ACC112 (cell line): ENCODE data around the gene CCNL2.

Experiments used
- H2AFZ ChIP-seq: fragments of 200-600 bp; sonication (generic); one replicate; pipeline ENCODE4 v1.6.0; 2017; ENCODE audit warnings: antibody characterized with exemption, low read length; ENCODE audit not compliant: unreplicated experiment
- H3K27ac ChIP-seq: fragments of 200-600 bp; sonication (generic); 2 replicates; pipeline ENCODE4 v1.5.1; 2014; ENCODE audit warnings: low read depth, mild to moderate bottlenecking, antibody characterized with exemption, low read length, moderate library complexity
- H3K27me3 ChIP-seq: fragments of 200-600 bp; sonication (generic); 2 replicates; pipeline ENCODE4 v1.6.1; 2014; ENCODE audit warnings: mild to moderate bottlenecking, antibody characterized with exemption, low read length, moderate library complexity, mixed read lengths; ENCODE audit not compliant: insufficient read depth
- H3K36me3 ChIP-seq: fragments of 200-600 bp; sonication (generic); 2 replicates; pipeline ENCODE4 v1.6.1; 2016; ENCODE audit warnings: mild to moderate bottlenecking, antibody characterized with exemption, low read length, moderate library complexity, mixed read lengths; ENCODE audit not compliant: insufficient read depth
- H3K4me1 ChIP-seq: fragments of 200-600 bp; sonication (generic); one replicate; pipeline ENCODE4 v1.6.1; 2016; ENCODE audit warnings: low read length, mixed read lengths; ENCODE audit not compliant: insufficient read depth, unreplicated experiment, control insufficient read depth
- H3K4me3 ChIP-seq: fragments of 200-600 bp; sonication (generic); 2 replicates; pipeline ENCODE4 v1.5.1; 2014; ENCODE audit warnings: mild to moderate bottlenecking, low read depth, low read length
- H3K79me2 ChIP-seq: fragments of 200-600 bp; sonication (generic); one replicate; pipeline ENCODE4 v1.6.0; 2016; ENCODE audit warnings: low read length; ENCODE audit not compliant: control insufficient read depth, unreplicated experiment, insufficient read depth

The CCNL2 gene

DNA sequence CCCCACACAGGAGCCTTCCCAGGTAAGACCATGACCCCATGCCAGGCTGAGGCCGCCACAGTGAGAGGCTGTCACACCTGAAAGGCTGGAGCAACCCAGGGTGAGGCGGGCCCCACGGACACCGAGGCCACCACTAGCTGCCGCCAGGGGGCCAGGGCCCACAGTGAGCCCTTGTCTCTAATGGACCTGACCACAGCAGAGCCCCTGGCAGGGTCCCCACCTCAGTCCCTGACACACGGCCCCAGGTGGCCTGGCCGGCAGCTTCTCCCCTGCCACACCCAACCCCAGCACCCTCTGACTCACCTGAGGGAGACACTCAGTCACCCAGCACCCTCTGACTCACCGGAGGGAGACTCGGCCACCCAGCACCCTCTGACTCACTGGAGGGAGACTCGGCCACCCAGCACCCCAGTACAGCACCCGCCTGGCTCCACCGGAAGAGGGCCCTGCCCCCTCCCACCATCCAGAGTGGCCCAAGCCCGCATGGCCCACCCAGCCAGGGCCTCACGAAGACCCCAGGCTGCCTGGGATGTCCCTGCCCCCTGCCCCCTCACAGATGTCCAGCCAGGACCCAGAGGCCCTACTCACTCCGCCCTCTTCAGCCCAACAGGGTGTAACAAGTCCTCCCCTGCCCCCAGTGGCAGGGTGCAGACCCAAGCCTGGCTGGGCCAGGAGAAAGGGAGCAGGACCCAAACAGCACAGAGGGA lies 54.3 kb downstream of the CCNL2 start:
- Histone ChIP-seq H3K27ac (peak overlapping the region; percentile 41), H3K36me3 (peaks cover 8% of the 10 kb centered on the region; the same call in 1 of the 2 replicates), H2AFZ (no peak overlapping the region), H3K4me3 (peak overlapping the region; percentile 96), H3K79me2 (peaks cover 69% of the 10 kb centered on the region), H3K27me3 (no peaks in the 10 kb centered on the region), H3K4me1 (peaks cover 40% of the 10 kb centered on the region)

- H3K27me3 ChIP-seq = no peaks in the 10 kb centered on the region
- peaks cover 40% of the 10 kb centered on the region for H3K4me1 ChIP-seq
- H2AFZ ChIP-seq = no peak overlapping the region
- 0 out of 2 replicates have a peak overlapping the region, but pooled peaks have one; percentile 11 for H3K27ac ChIP-seq
- no peak overlapping the region for H3K4me3 ChIP-seq
- H3K79me2 ChIP-seq = peaks cover 69% of the 10 kb centered on the region
- peaks cover 8% of the 10 kb centered on the region; the same call in 1 of the 2 replicates for H3K36me3 ChIP-seq
Observed at GRCh38 chr1:1343811-1344421, 55.2 kb downstream of the CCNL2 start.

- Histone ChIP-seq H3K4me3 (no peak overlapping the region), H3K27ac (no peak overlapping the region), H3K79me2 (peaks cover 56% of the 10 kb centered on the region), H3K36me3 (peaks cover 11% of the 10 kb centered on the region; the same call in 1 of the 2 replicates), H3K4me1 (peaks cover 38% of the 10 kb centered on the region), H3K27me3 (no peaks in the 10 kb centered on the region), H2AFZ (no peak overlapping the region)
Observed at GRCh38 chr1:1342584-1343115, 56.5 kb downstream of the CCNL2 start.

GRCh38 chr1:1342061-1342562 lies 57.0 kb downstream of the CCNL2 start:
- Histone ChIP-seq H2AFZ (no peak overlapping the region), H3K4me3 (no peak overlapping the region), H3K36me3 (peaks cover 11% of the 10 kb centered on the region; the same call in 1 of the 2 replicates), H3K4me1 (peaks cover 33% of the 10 kb centered on the region), H3K27me3 (no peaks in the 10 kb centered on the region), H3K79me2 (peaks cover 51% of the 10 kb centered on the region), H3K27ac (no peak overlapping the region)

DNA sequence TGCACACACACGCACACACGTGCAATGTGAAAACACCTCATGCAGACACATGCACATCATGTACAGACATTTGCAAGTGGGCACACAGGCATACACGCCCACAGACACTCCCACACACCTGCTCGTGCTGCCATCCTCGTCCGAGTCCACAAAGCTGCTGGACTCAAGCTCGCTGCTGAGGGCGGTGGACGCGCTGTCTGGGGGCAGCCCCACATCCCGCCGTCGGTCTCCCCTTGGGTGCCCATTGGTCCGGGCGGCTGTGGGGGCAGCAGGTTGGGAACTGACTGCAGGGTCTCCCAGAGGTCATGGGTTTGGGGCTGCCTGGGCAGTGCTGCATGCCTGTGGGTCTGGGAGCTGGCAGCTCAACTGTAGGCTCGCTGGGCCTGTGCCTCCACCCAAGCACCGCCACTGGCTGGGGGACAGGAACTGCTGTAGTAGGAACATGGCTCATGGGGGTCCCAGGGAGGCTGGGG lies 57.5 kb downstream of the CCNL2 start:
- H3K27me3 ChIP-seq = no peaks in the 10 kb centered on the region
- no peak overlapping the region for H3K4me3 ChIP-seq
- peaks cover 28% of the 10 kb centered on the region for H3K4me1 ChIP-seq
- H3K36me3 ChIP-seq = peaks cover 11% of the 10 kb centered on the region; the same call in 1 of the 2 replicates
- H3K79me2 ChIP-seq = peaks cover 46% of the 10 kb centered on the region
- no peak overlapping the region for H3K27ac ChIP-seq
- H2AFZ ChIP-seq = no peak overlapping the region

DNA sequence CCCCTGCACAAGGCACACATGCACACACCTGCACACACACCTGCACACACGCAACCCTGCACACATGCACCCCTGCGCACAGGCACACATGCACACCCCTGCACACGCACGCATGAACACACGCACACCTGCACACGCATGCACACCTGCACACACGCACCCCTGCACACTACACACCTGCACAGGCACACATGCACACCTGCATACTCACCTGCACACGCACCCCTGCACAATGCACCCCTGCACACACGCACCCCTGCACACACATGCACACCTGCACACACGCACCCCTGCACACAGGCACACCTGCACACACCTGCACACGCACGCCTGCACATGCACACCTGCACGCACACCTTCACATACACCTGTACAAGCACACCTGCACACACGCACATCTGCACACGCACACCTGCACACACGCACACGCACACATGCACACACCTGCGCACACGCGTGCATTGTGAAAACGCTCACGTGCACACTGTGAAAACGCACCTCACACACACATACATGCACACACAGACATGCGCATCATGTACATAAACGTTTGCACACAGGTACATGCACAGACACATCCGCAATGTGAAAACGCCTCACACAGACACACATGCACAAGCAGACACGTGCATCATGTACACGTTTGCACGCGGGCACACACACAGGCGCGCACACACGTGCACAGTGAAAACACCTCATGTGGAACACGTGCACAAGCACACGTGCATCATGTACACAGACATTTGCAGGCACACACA lies 58.2 kb downstream of the CCNL2 start:
- peaks cover 11% of the 10 kb centered on the region; the same call in 1 of the 2 replicates for H3K36me3 ChIP-seq
- H3K27me3 ChIP-seq = no peaks in the 10 kb centered on the region
- peaks cover 22% of the 10 kb centered on the region for H3K4me1 ChIP-seq
- H2AFZ ChIP-seq = no peak overlapping the region
- H3K4me3 ChIP-seq = no peak overlapping the region
- no peak overlapping the region for H3K27ac ChIP-seq
- peaks cover 39% of the 10 kb centered on the region for H3K79me2 ChIP-seq

DNA sequence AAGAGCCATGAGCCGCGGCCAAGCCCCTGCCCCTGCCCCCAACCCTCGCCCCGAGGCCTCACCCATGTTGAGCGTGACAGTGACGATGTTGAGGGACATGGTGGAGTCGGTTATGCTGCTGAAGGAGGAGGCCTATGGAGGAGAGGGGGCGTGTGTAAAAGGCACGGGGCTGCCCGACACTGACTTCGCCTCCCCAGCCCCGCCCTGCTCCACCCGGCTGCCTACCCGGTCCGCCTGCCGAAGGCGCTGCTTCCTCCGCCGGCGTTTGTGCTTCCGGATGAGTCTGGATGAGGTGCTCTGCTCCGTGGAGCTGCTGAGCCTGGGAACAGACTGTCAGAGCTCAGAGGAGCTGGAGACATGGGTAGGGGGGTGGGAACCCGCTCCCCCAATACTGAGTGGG lies 59.0 kb downstream of the CCNL2 start:
- Histone ChIP-seq H2AFZ (no peak overlapping the region), H3K27ac (no peak overlapping the region), H3K4me3 (no peak overlapping the region), H3K4me1 (peaks cover 14% of the 10 kb centered on the region), H3K27me3 (no peaks in the 10 kb centered on the region), H3K36me3 (peaks cover 11% of the 10 kb centered on the region; the same call in 1 of the 2 replicates), H3K79me2 (peaks cover 32% of the 10 kb centered on the region)

DNA sequence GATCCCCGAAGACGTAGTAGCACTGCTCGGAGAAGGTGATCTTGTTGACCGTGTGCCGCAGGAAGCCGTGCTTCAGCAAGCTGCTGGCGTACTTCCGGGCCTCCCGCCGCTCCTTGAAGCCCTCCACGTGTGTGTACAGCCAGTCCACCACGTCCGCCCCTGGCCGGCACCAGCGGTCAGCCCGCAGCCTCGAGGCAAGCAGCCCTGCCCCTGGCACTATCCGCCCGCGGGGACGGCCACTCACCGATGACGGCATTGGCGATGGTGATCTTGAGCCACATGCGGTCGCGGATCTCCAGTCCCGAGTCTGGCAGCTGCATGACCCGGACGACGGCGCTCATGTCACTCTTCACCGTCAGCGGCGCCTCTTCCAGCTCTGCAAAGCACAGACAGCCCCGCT lies 60.9 kb downstream of the CCNL2 start:
- Histone ChIP-seq H3K79me2 (peaks cover 13% of the 10 kb centered on the region), H2AFZ (no peak overlapping the region), H3K36me3 (peaks cover 11% of the 10 kb centered on the region; the same call in 1 of the 2 replicates), H3K4me1 (peaks cover 2% of the 10 kb centered on the region), H3K4me3 (no peak overlapping the region), H3K27ac (no peak overlapping the region), H3K27me3 (no peaks in the 10 kb centered on the region)

GRCh38 chr1:1337793-1338147 lies 61.4 kb downstream of the CCNL2 start:
- H3K4me3 ChIP-seq = no peak overlapping the region
- peaks cover 7% of the 10 kb centered on the region for H3K79me2 ChIP-seq
- H3K4me1 ChIP-seq = no peaks in the 10 kb centered on the region
- no peaks in the 10 kb centered on the region for H3K27me3 ChIP-seq
- no peak overlapping the region for H2AFZ ChIP-seq
- no peak overlapping the region for H3K27ac ChIP-seq
- H3K36me3 ChIP-seq = peaks cover 11% of the 10 kb centered on the region; the same call in 1 of the 2 replicates
